PC-3 (cell line): ENCODE data around the gene DACH2. TPM values are rescaled to one million over a fixed set of nuclear protein-coding genes. Genes with fewer than 3 reads are reported as not detected.

ENCODE experiments used
- ATAC-seq: fragments of 200-7000 bp; cut with Tn5 transposase; 2 replicates; pipeline ENCODE4 v1.9.1; 2020; ENCODE audit warnings: mild to moderate bottlenecking, moderate library complexity
- BruUV-seq: library from RNA; stranded (reverse); fragments of 400-500 nt; replicated peaks from 2 replicates; lab custom pipeline; 2021; lab: Mats Ljungman, UMichigan
- CTCF ChIA-PET: fragments of 300-600 bp; sonication (Branson Sonifier 250); formaldehyde crosslinking; loops from one replicate; lab custom pipeline; 2022; ENCODE audit warnings: antibody characterized with exemption; lab: Charles Lee
- POLR2A ChIA-PET: fragments of 300-600 bp; sonication (Branson Sonifier 250); formaldehyde crosslinking; loops from one replicate; lab custom pipeline; 2022; ENCODE audit warnings: antibody characterized with exemption; ENCODE audit not compliant: unreplicated experiment; lab: Charles Lee
- DNase-seq: peaks from one replicate; pipeline ENCODE4 v3.0.0-alpha.2; 2015
- H2AFZ ChIP-seq: fragments of 300-600 bp; sonication (generic); 2 replicates; pipeline ENCODE4 v1.6.0; 2016; ENCODE audit warnings: antibody characterized with exemption, low read length
- H3F3A ChIP-seq: fragments of 300-600 bp; sonication (generic); one replicate; pipeline ENCODE4 v1.6.0; 2017; ENCODE audit warnings: antibody characterized with exemption, low read length, control low read depth, mild to moderate bottlenecking; ENCODE audit not compliant: unreplicated experiment
- H3K27ac ChIP-seq: fragments of 300-600 bp; sonication (generic); 2 replicates; pipeline ENCODE4 v1.5.1; 2016; ENCODE audit warnings: mild to moderate bottlenecking, low read length
- H3K27me3 ChIP-seq: fragments of 300-600 bp; sonication (generic); 2 replicates; pipeline ENCODE4 v1.6.1; 2016; ENCODE audit warnings: low read length, mixed read lengths
- H3K36me3 ChIP-seq: fragments of 300-600 bp; sonication (generic); 2 replicates; pipeline ENCODE4 v1.6.1; 2016; ENCODE audit warnings: low read depth, mixed run types, low read length, mixed read lengths
- H3K4me1 ChIP-seq: fragments of 300-600 bp; sonication (generic); 2 replicates; pipeline ENCODE4 v1.5.1; 2016; ENCODE audit warnings: low read length; ENCODE audit not compliant: insufficient read depth
- H3K4me2 ChIP-seq: fragments of 300-600 bp; sonication (generic); 2 replicates; pipeline ENCODE4 v1.6.0; 2016; ENCODE audit warnings: low read length
- H3K4me3 ChIP-seq: fragments of 300-600 bp; sonication (generic); 2 replicates; pipeline ENCODE4 v1.5.1; 2016; ENCODE audit warnings: mild to moderate bottlenecking, low read length, mixed read lengths
- H3K79me2 ChIP-seq: fragments of 300-600 bp; sonication (generic); 2 replicates; pipeline ENCODE4 v1.6.1; 2017; ENCODE audit warnings: low read length, mixed read lengths
- H3K9ac ChIP-seq: fragments of 300-600 bp; sonication (generic); 2 replicates; pipeline ENCODE4 v1.6.0; 2016; ENCODE audit warnings: mild to moderate bottlenecking, low read length
- H3K9me2 ChIP-seq: fragments of 300-600 bp; sonication (generic); replicated peaks from 2 replicates; pipeline ENCODE4 v1.6.1; 2016; ENCODE audit warnings: mixed run types, low read length, mixed read lengths
- H3K9me3 ChIP-seq: fragments of 300-600 bp; sonication (generic); 2 replicates; pipeline ENCODE4 v1.6.1; 2016; ENCODE audit warnings: low read length, mixed read lengths
- H4K20me1 ChIP-seq: fragments of 300-600 bp; sonication (generic); 2 replicates; pipeline ENCODE4 v1.6.1; 2016; ENCODE audit warnings: low read length, mixed read lengths
- CTCF ChIP-seq: fragments of 300-600 bp; sonication (generic); conservative IDR thresholded peaks from 2 replicates; pipeline ENCODE4 v1.5.1; 2017; ENCODE audit warnings: antibody characterized with exemption, low read depth, mild to moderate bottlenecking, low read length
- EZH2 ChIP-seq: fragments of 300-600 bp; sonication (generic); IDR thresholded peaks from one replicate; pipeline ENCODE4 v1.6.1; 2017; ENCODE audit warnings: antibody characterized with exemption, mild to moderate bottlenecking, low read length; ENCODE audit not compliant: unreplicated experiment
- EZH2phosphoT487 ChIP-seq: fragments of 300-600 bp; sonication (generic); IDR thresholded peaks from 2 replicates; pipeline ENCODE4 v1.6.1; 2018; ENCODE audit warnings: mild to moderate bottlenecking, antibody characterized with exemption, low read length, borderline replicate concordance
- intact Hi-C: fragments of 100-400 bp; cut with micrococcal nuclease; formaldehyde crosslinking; loops from 2 replicates; pipeline ENCODE4 v1.9.0; 2023
- total RNA-seq: library from RNA; depleted of rRNA; stranded (reverse); fragments of >200 nt; gene quantifications from 2 replicates; pipeline ENCODE4 v1.2.3, GENCODE V29; 2014; rRNA removed

Gene DACH2
- total RNA-seq, 1 experiment from 2014 or later, result not detected

- Histone ChIP-seq H3K27ac (no peak overlapping the region), H3K4me3 (no peak overlapping the region), H3K9ac (no peak overlapping the region), H3K4me2 (no peak overlapping the region), H3K27me3 (no peaks in the 10 kb centered on the region), H3K4me1 (no peaks in the 10 kb centered on the region), H3K9me3 (0 out of 2 replicates have a peak, but pooled peaks cover 4% of the 10 kb centered on the region), H2AFZ (no peak overlapping the region), H3K9me2 (no peaks in the 10 kb centered on the region), H3K36me3 (no peaks in the 10 kb centered on the region), H3F3A (no peaks in the 10 kb centered on the region), H3K79me2 (no peaks in the 10 kb centered on the region), H4K20me1 (no peaks in the 10 kb centered on the region)
- no peak for ATAC-seq
- ChIA-PET CTCF (no interaction called here), POLR2A (no interaction called here)
- TF ChIP-seq EZH2phosphoT487 (no peak), CTCF (no peak), EZH2 (no peak)
- no TSS peak for BruUV-seq
- no peak for DNase-seq
- intact Hi-C loops, result no loop called here
Observed at GRCh38 chrX:86830685-86831084, 682.4 kb downstream of the DACH2 start.

- Histone ChIP-seq H3K9me2 (no peaks in the 10 kb centered on the region), H3K4me2 (no peak overlapping the region), H3F3A (no peaks in the 10 kb centered on the region), H3K27ac (no peak overlapping the region), H3K27me3 (no peaks in the 10 kb centered on the region), H3K79me2 (no peaks in the 10 kb centered on the region), H3K4me3 (no peak overlapping the region), H2AFZ (no peak overlapping the region), H3K9ac (no peak overlapping the region), H3K4me1 (no peaks in the 10 kb centered on the region), H3K36me3 (no peaks in the 10 kb centered on the region), H3K9me3 (no peaks in the 10 kb centered on the region), H4K20me1 (no peaks in the 10 kb centered on the region)
- TF ChIP-seq EZH2, result no peak
- TF ChIP-seq CTCF, result no peak
- no peak for TF ChIP-seq EZH2phosphoT487
- CTCF ChIA-PET, result no interaction called here
- POLR2A ChIA-PET, result no interaction called here
- intact Hi-C loops, result no loop called here
- ATAC-seq (no peak), DNase-seq (no peak)
- no TSS peak for BruUV-seq
Observed at GRCh38 chrX:86845101-86845500, 696.9 kb downstream of the DACH2 start.

Other genes starting within 250 kb of the DACH2 start
- 13.6 and 14.9 TPM in 2 replicates for gene CHM, start 100.9 kb upstream of the DACH2 start, total RNA-seq